ENCODE results near the gene GPRC5B. TPM values are rescaled to one million over a fixed set of nuclear protein-coding genes. Genes with fewer than 3 reads are reported as not detected.

The GPRC5B gene
- total and polyA plus RNA-seq, 2 donors (not counting 3 experiments of a cell fraction or from before 2014, with no cell fraction given) = 42.3 TPM

- Histone ChIP-seq H2AFZ (ENCODE audit: low read depth, low read length) (no peak overlapping the region), H3K79me2 (ENCODE audit: control insufficient read depth, insufficient read depth, low read length) (no peaks in the 10 kb centered on the region), H3K36me3 (ENCODE audit: control insufficient read depth in 2 of 2, extremely low read depth in 1 of 2, insufficient read depth in 2 of 2, low read length in 2 of 2) (no peaks in the 10 kb centered on the region), H3K4me3 (replicated peaks in 1 of 3; ENCODE audit: insufficient read depth in 1 of 3, low read depth in 1 of 3, low read length in 3 of 3) (no peak overlapping the region), H3K9ac (replicated peaks; ENCODE audit: extremely low read depth, insufficient read depth, low read length) (no peak overlapping the region), H3K27ac (ENCODE audit: insufficient read depth, low read depth, low read length) (no peak overlapping the region), H3K27me3 (ENCODE audit: control insufficient read depth in 2 of 2, insufficient read depth in 2 of 2, low read length in 2 of 2) (no peaks in the 10 kb centered on the region), H3K9me1 (replicated peaks; ENCODE audit: control insufficient read depth, extremely low read depth, insufficient read depth, low read length) (no peaks in the 10 kb centered on the region), H3K9me3 (replicated peaks; ENCODE audit: control insufficient read depth, insufficient read depth, low read length) (no peaks in the 10 kb centered on the region), H4K20me1 (replicated peaks; ENCODE audit: control insufficient read depth, extremely low read depth, insufficient read depth, low read length) (no peaks in the 10 kb centered on the region), H3K4me1 (ENCODE audit: control insufficient read depth, extremely low read depth, insufficient read depth, low read length) (no peaks in the 10 kb centered on the region), H3K4me2 (ENCODE audit: insufficient read depth, low read length) (no peak overlapping the region)
- CTCF ChIA-PET = no interaction called here
- dilution Hi-C loops (cut with MboI; ENCODE audit: extremely low pct_ligation_motif_present, low sequenced_read_pairs) (no loop called here), intact Hi-C loops (cut with micrococcal nuclease) (no loop called here)
- FAIRE-seq (no peak), DNase-seq (ENCODE audit: low read depth, low spot score) (no peak)
- POLR2A ChIA-PET = no interaction called here
- TF ChIP-seq CTCF (IDR thresholded peaks at IDR 0.05; ENCODE audit: extremely low read depth in 1 of 2, insufficient read depth in 1 of 2, low read depth in 1 of 2, low read length in 2 of 2) (no peak), POLR2A (IDR thresholded peaks at IDR 0.05; ENCODE audit: low read depth, low read length) (no peak), JUN (IDR thresholded peaks at IDR 0.05; ENCODE audit: borderline replicate concordance, insufficient read depth, insufficient read length, low read depth) (no peak), MAX (IDR thresholded peaks at IDR 0.05; ENCODE audit: insufficient read depth, insufficient read length) (no peak), GATA2 (IDR thresholded peaks at IDR 0.05; ENCODE audit: insufficient read depth, insufficient read length, low read depth, low read length) (no peak), MYC (IDR thresholded peaks at IDR 0.05; ENCODE audit: low read depth, low read length) (no peak), FOS (IDR thresholded peaks at IDR 0.05; ENCODE audit: borderline replicate concordance, insufficient read depth, low read length) (no peak), EZH2 (IDR thresholded peaks at IDR 0.05; ENCODE audit: borderline replicate concordance, low read depth, low read length, severe bottlenecking) (no peak)
- BruUV-seq (replicated peaks) = no TSS peak
Observed at GRCh38 chr16:19822533-19822932, 62.1 kb downstream of the GPRC5B start.

Data from endothelial cell of umbilical vein (primary cell).